ENCODE results near the gene PSMB2.

Gene PSMB2

DNA sequence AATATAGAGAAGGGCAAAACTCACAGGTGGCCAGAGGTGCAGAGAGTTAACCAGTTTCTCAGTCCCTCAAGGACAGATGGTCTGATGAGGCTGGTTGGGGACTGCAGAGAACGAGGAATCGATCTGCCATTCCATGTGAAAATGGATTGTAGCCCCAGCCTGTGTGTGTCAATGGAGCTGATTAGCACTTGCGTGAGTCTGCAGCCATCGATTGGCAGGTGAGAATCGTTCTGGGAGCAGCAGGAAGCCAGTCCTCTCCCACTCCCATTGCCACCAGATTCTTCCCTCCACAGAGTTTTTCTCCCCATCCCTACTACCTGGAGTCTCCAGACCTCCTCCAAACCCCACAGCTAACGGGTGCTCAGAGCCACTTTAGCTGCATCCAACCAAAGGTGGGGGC, 18.3 kb upstream of the PSMB2 start:
- TF ChIP-seq, protein P1, sequence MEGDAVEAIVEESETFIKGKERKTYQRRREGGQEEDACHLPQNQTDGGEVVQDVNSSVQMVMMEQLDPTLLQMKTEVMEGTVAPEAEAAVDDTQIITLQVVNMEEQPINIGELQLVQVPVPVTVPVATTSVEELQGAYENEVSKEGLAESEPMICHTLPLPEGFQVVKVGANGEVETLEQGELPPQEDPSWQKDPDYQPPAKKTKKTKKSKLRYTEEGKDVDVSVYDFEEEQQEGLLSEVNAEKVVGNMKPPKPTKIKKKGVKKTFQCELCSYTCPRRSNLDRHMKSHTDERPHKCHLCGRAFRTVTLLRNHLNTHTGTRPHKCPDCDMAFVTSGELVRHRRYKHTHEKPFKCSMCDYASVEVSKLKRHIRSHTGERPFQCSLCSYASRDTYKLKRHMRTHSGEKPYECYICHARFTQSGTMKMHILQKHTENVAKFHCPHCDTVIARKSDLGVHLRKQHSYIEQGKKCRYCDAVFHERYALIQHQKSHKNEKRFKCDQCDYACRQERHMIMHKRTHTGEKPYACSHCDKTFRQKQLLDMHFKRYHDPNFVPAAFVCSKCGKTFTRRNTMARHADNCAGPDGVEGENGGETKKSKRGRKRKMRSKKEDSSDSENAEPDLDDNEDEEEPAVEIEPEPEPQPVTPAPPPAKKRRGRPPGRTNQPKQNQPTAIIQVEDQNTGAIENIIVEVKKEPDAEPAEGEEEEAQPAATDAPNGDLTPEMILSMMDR (IDR thresholded peaks at IDR 0.05; ENCODE audit: low read depth, low read length), result no peak
- DNase-seq (ENCODE audit: extremely low read depth, low read depth), result no peak

DNA sequence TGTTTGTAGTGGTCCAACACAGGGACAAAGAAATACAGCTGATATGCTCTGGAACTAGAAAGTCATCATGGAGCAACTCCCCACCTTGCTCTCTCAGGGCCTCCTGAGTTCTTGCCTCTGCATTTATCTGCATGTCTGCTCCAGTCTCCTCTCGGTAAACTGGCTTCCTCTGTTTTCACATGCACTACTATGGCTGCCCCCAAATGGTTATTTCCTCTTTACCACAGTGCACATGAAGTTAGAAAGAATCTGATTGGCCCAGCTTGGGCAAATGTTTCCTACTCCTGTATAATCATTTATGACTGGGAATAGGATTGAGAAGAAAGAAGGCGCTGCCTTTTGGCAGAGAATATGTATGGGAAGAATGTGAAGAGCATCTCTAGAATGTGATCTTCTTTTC, 16.5 kb upstream of the PSMB2 start:
- TF ChIP-seq, protein P1 (IDR thresholded peaks at IDR 0.05; ENCODE audit: low read depth, low read length), result no peak

DNA sequence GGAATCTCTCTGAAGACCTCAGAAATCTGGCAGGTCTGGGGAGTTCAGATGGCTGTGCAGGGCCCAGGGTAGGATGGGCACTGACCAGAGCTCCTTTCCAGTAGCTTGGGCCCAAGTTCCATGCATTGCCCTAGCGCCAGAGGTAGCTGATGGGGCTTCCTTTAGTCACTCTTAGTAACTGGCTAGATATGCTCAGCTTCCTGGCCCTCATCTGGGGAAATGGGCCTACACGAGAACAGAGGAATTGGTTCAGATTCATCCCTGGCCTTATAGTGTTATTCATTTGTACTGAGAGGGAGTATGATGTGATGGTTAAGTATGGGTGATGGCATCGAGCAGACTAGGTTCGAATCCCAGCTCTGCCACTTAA, 15.5 kb upstream of the PSMB2 start:
- TF ChIP-seq, protein P1 (IDR thresholded peaks at IDR 0.05; ENCODE audit: low read depth, low read length), result no peak
- no peak for DNase-seq (ENCODE audit: extremely low read depth, low read depth)

More for the DNA sequence above, 16.5 kb upstream of the PSMB2 start:
- DNase-seq (ENCODE audit: extremely low read depth, low read depth), result no peak

DNA sequence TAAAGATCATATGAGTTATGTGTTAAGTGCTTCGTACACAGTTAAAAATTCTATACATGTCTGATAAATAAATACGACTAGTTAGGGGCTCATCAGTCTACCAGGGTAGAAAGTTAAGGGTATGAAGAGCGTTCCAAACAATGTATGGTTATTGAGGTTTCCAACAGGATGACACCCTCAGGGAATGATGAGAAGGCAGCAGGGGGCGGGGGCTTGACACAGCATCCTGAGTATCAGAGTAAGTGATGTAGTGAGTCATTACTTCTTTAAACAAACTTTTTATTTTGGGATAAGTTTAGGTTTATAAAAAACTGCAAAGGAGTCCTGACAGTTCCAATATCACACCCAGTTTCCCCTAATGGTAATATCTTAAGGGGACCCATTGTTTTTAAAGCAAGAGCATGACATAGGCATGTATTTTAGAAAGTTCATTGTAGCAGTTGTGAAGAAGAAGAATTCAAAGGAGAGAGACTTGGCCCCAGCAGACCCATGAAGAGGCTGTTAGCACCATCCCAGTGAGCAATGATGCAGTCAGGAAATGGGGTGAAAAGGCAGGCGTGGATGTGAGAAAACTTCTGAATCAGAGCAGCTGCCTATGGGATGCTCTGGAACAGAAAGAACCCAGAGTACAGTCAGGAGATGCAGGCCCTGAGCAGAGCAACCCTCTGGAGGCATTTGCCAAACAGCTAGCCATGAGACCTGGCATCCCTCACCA, 15.0 kb upstream of the PSMB2 start:
- TF ChIP-seq, protein P1 (IDR thresholded peaks at IDR 0.05; ENCODE audit: low read depth, low read length), result no peak
- DNase-seq (ENCODE audit: extremely low read depth, low read depth), result no peak

DNA sequence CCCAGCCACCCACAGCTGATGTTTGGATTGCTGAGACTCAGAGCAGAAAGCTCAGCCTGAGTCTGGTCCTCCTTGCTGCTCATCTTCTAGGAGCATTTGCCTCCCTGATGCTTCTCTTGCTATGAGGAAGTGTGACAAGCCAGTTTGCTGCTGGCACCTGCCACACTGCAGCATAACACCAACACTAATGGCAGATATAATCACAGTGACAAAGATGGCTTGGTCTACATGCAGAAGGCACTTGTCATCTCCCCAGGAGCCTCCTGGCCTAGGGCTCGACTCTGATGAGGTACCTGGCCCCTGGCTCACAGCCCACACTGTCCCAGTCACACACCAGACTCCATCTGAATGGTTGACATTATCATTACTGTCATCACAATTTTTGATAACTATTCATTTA, 13.9 kb upstream of the PSMB2 start:
- TF ChIP-seq, protein P1 (IDR thresholded peaks at IDR 0.05; ENCODE audit: low read depth, low read length), result no peak
- no peak for DNase-seq (ENCODE audit: extremely low read depth, low read depth)

DNA sequence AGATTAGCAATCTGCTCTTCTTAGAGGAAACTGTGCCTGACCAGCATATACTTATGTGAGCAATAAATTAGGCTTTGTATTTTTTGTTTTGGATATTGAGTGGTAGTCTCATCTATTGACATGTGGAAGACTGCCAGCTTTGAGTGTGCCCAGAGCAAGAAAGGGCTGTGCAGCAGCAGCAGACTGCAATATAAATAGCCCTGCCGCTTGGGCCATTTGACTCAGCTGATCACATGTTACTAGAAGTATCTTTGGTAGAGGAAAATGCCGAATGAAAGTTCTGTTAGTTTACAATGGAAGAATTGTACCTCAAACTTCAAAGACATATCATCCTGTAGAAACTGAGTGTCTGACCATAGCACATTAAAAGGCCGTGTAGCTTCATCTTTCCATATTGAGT, 9.1 kb upstream of the PSMB2 start:
- no peak for DNase-seq (ENCODE audit: extremely low read depth, low read depth)

DNA sequence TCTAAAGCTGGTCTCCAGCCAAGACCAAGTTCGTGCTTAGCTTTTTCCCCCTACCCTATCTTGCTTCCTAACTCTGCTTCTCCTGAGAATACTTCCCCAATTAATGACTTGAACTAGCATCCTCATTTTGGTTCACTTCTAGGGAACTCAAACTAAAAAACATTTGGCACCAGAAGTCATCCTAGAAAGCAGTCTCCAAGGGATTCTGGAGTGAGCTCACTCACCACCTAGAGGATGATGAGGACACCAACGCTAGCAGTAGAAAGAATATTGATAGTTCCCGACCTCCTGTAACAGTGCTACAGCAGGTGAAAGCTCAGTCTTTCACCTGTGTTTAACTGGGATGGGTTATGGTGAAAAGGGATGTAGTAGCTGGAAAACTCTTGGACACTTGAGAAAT, 4.7 kb upstream of the PSMB2 start:
- no peak for DNase-seq (ENCODE audit: extremely low read depth, low read depth)
- TF ChIP-seq, protein P1 (IDR thresholded peaks at IDR 0.05; ENCODE audit: low read depth, low read length), result no peak; the same call in 1 of the 2 replicates

More for the DNA sequence above, 9.1 kb upstream of the PSMB2 start:
- TF ChIP-seq, protein P1 (IDR thresholded peaks at IDR 0.05; ENCODE audit: low read depth, low read length), result no peak

Data from AG09319 (cell line).